ENCODE measurements around the gene MAP3K7CL. TPM values are rescaled to one million over a fixed set of nuclear protein-coding genes. Genes with fewer than 3 reads are reported as not detected.
"Not testable (repeated sequence)": the region's sequence is repeated elsewhere in the genome, so short reads cannot be mapped to it uniquely, and the experiment has no call there.

MAP3K7CL gene
- total RNA-seq, 1 experiment from 2014 or later: 24.0 TPM

DNA sequence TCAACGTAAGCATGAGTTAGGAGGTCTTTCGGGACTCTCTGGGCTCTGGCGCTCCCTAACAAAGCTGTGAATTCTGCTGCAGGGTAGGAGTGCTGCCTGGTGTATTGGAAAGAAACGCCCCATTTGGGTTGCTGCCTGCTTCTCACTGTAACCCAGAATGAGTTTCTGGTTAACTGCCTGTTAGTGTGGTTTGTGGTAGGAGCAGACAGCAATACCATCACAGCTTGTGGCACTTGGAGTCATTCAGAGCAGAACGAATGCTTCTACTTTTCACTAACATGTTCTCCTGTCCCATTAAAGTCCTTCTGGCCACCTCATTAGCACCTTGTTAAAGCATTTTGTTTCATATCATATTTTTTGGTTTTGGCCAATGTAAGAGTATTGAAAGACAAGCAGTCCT, 18.1 kb downstream of the MAP3K7CL start:
- H3K4me1 ChIP-seq: peaks cover 22% of the 10 kb centered on the region

DNA sequence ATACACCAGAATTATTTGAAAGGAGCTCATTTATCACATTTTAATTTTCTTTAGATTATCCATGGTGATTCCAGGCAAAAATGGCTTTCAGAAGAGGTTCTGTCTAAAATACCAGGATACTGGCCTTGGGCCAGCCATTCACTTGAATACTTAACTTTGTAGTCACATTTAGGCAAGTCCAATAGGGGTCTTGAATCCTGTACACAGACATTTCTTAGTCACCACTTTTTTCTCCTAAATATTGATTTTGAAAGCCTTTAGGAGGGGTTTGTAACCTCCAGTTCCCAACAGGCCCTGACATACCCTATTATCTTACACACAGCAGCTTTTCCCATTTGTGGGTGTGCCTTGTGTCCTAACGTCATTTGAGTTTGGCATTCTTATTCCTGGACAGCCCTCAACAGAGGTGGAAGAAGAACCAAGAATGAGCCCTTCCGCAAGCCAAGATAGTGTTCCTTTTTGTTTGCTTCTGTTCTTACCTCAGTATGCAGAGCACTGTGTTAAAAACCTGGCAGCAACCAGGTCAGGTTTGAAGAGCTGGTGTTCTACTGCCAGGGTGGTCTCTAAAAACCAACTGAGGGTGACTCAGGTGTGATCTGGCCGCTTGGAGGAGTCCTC, 19.5 kb downstream of the MAP3K7CL start:
- no peak for DNase-seq
- H3K36me3 ChIP-seq: no peaks in the 10 kb centered on the region
- H3K4me1 ChIP-seq: peaks cover 15% of the 10 kb centered on the region
- H3K9me3 ChIP-seq (replicated peaks): no peaks in the 10 kb centered on the region
- no peaks in the 10 kb centered on the region for H3K27me3 ChIP-seq
- H3K4me3 ChIP-seq: no peak overlapping the region
- H3K27ac ChIP-seq: no peak overlapping the region

More for the DNA sequence above, 18.1 kb downstream of the MAP3K7CL start:
- Histone ChIP-seq H3K9me3 (replicated peaks) (no peaks in the 10 kb centered on the region), H3K27me3 (no peaks in the 10 kb centered on the region), H3K4me3 (no peak overlapping the region), H3K36me3 (no peaks in the 10 kb centered on the region), H3K27ac (no peak overlapping the region)
- DNase-seq: no peak

DNA sequence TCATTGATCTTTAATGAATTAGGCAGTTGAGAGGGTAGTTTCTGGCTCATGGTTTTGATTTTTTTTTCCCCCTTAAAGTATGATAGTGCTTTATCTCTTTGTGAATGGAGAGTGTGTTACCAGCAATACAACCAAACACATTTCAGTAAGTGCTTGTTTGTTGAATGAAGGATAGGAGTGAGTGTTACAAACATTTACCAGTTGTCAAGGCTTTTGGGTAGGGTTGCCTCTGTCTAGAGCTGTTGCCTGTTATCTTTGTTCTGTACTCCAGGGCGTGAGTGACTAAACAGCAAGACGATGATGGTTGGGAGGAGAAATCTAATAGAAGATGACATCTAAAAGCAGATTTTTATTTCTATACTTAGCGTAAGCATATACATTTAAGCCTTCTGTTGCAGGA, 21.5 kb downstream of the MAP3K7CL start:
- Histone ChIP-seq H3K4me3 (no peak overlapping the region), H3K27me3 (no peaks in the 10 kb centered on the region), H3K4me1 (no peaks in the 10 kb centered on the region; the same call in none of the 2 replicates), H3K9me3 (replicated peaks) (no peaks in the 10 kb centered on the region), H3K36me3 (no peaks in the 10 kb centered on the region; the same call in none of the 2 replicates), H3K27ac (no peak overlapping the region)
- DNase-seq: no peak

DNA sequence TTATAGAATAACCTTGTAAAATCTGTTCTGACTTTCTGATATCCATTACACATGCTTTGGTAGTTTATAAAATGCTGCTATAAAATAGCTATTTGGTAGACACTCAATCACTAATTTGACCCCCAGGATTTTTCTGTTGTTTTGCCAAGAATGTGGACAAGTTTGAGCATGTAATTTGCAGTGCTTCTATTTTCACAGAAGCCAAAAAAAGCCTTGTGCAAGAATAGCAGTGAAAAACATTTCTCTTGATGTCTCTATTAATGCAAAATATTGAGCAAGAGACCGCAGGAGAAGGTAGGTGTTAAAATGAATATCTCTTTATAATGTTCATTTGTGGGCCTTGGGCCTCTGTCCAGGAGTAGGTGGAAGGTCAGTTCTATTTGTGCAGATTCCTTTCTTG, 22.5 kb downstream of the MAP3K7CL start:
- DNase-seq: no peak
- H3K36me3 ChIP-seq: no peaks in the 10 kb centered on the region; the same call in none of the 2 replicates
- no peak overlapping the region for H3K4me3 ChIP-seq
- H3K9me3 ChIP-seq (replicated peaks): no peaks in the 10 kb centered on the region
- no peak overlapping the region for H3K27ac ChIP-seq
- no peaks in the 10 kb centered on the region for H3K27me3 ChIP-seq
- H3K4me1 ChIP-seq: no peaks in the 10 kb centered on the region; the same call in 1 of the 2 replicates

DNA sequence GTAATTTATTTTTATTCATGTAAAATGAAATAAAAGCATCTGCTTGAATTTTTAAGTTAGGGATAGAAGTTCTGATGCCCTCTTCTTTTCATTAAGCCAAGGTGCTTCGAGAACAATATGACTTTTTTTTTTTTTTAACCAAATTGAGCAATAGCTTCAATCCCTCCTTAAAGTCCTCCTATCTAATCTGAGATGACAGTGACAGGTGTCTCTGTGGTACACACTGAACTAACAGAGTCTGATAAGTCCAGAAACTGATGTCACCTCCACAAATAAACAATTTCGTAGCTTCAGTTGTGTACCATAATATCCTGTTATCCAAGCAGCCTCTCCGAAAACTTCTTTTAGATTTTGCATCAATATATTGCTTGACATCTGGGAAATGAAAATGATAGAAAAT, 23.8 kb downstream of the MAP3K7CL start:
- Histone ChIP-seq H3K27ac (no peak overlapping the region), H3K36me3 (no peaks in the 10 kb centered on the region; the same call in none of the 2 replicates), H3K4me1 (no peaks in the 10 kb centered on the region), H3K9me3 (replicated peaks) (no peaks in the 10 kb centered on the region), H3K27me3 (no peaks in the 10 kb centered on the region), H3K4me3 (no peak overlapping the region)
- peak in 1 of 2 experiments; percentile 33 for DNase-seq

DNA sequence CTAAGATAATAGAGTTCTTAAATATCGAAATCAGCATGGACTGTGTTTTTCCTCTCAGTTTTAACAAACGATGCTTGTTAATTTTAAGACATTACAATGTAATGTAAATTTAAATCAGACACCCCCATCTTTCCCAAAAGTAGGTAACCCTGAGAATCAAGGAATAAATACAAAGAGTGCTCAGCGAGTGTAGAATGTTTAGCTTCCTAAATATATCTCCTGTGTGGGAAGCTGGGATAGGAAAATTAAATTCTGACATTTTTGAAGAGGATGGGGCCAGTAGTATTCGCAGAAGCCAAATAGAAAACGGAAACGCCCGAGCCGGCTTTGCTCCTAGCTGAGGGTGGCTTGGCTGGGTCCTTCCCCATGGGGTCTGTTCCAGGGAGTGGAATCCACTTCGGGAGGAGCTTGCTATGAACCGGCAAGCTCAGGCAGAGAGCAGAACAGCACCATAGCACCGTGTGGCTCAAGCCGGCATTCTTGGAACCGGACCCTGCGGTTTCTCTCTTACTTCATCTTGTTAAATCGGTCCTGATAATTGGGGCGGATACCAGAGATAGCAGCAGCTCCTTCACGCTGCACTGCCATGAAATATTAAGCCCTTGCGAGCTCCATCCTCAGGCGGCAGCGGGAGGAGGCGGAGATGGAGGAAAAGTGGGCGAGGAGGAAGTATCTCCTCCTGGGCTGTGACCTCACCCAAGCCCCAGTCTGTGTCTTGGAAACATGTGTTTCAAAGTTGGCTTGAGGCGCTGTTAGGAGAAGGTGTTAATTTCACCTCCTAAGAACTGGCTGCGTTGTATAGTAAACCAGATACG, 24.9 kb downstream of the MAP3K7CL start:
- DNase-seq: no peak
- Histone ChIP-seq H3K27ac (no peak overlapping the region), H3K27me3 (no peaks in the 10 kb centered on the region), H3K36me3 (peaks cover 5% of the 10 kb centered on the region), H3K4me1 (no peaks in the 10 kb centered on the region), H3K9me3 (replicated peaks) (no peaks in the 10 kb centered on the region), H3K4me3 (no peak overlapping the region)

DNA sequence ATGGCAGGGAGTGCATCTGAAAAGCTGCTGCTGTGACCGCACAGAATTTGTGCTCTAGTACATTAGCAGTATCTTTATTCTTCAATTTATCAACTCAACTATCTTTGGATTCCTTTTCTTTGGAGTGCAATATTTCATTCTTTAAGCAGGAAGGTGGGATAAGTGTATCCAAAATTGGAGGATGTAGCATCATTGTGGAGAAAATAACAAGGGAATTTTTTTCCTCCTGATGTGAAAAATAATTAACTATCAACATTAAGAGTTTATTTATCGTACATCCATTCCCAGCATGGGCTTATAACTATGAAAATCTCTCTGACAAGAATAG, 25.5 kb downstream of the MAP3K7CL start:
- Histone ChIP-seq H3K36me3 (peaks cover 8% of the 10 kb centered on the region), H3K27me3 (no peaks in the 10 kb centered on the region), H3K27ac (no peak overlapping the region), H3K4me3 (no peak overlapping the region), H3K4me1 (no peaks in the 10 kb centered on the region), H3K9me3 (replicated peaks) (no peaks in the 10 kb centered on the region)
- DNase-seq: no peak

DNA sequence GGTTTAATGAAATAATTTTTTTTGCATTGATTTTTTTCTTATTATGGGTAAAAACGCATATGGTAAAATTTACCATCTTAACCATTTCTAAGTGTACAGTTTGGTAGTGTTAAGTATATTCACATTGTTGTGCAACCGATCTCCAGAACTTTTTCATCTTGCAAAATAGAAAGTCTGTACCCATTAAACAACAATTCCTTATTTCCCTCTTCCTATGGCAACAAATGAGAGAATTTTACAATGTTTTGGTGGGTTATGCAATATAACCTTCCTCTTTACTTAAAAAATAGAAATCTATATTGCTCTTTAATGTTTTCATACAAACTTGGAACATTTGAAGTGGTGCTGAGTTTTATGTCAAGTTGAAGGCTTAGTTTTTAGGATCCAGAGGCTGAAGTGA, 26.6 kb downstream of the MAP3K7CL start:
- Histone ChIP-seq H3K4me1 (no peaks in the 10 kb centered on the region), H3K4me3 (no peak overlapping the region), H3K27ac (no peak overlapping the region), H3K9me3 (replicated peaks) (no peaks in the 10 kb centered on the region), H3K36me3 (peaks cover 12% of the 10 kb centered on the region), H3K27me3 (no peaks in the 10 kb centered on the region)
- no peak for DNase-seq

DNA sequence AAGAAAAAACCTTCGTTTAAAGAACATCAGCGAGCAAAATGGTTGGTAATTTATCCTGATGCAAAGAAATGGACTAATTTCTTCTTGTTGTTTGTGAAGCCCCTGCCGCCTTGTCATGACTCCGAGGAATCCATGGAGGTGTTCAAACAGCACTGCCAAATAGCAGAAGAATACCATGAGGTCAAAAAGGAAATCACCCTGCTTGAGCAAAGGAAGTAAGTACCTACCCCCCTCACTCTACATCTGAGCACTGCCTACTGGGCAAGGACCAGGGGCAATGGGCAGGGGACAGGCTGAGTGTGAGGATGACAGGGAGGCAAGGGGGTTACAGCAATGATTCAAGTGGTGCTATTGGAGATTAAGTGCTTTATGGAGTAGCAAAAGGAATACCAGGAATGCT, 29.4 kb downstream of the MAP3K7CL start:
- Histone ChIP-seq H3K9me3 (replicated peaks) (no peaks in the 10 kb centered on the region), H3K4me1 (no peaks in the 10 kb centered on the region), H3K27me3 (no peaks in the 10 kb centered on the region), H3K27ac (no peak overlapping the region), H3K4me3 (no peak overlapping the region), H3K36me3 (peaks cover 12% of the 10 kb centered on the region)
- DNase-seq: no peak

DNA sequence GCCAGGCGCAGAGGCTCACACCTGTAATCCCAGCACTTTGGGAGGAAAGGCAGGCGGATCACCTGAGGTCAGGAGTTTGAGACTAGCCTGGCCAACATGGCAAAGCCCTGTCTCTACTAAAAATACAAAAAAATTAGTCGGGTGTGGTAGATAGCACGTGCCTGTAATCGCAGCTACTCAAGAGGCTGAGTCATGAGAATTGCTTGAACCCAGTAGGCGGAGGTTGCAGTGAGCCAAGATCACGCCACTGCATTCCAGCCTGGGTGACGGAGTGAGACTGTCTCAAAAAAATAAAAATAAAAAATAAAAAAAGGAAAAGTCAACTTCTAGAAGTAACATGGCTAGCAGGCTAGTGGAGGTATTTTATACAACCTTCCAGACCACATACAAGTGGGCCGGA, 32.4 kb downstream of the MAP3K7CL start:
- peaks cover 12% of the 10 kb centered on the region for H3K36me3 ChIP-seq
- H3K4me1 ChIP-seq; H3K4me3 ChIP-seq; H3K27me3 ChIP-seq; H3K9me3 ChIP-seq (replicated peaks); DNase-seq; H3K27ac ChIP-seq: not testable (repeated sequence)

DNA sequence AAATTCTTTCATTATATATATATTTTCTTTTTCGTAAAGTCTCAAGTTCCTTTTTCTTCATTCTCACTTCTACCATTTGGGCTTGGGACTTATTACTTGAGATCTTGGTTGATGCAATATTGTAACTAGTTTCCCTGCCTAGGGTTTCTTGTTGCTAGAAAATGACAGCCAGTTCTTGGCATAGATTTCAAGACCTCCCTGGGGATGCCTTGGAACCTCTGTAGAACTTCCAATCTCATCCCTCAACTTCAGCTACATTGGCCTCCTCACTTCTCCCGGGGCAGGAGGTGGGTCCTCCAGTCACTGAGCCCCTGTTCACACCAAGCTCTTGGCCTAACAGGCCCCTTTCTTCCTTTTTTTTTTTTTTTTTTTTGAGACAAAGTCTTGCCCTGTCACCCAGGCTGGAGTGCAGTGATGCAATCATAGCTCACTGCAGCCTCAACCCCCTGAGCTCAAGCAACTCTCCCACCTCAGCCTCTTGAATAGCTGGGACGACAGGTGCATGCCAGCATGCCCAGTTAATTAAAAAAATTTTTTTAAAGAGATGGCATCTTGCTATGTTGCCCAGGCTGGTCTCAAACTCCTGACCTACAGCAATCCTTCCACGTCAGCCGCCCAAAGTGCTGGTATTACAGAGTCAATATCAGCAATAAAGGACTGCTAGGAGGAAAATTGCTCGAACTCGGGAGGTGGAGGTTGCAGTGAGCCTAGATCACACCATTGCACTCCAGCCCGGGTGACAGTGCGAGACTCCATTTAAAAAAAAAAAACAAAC, 33.1 kb downstream of the MAP3K7CL start:
- H3K4me3 ChIP-seq: no peak overlapping the region
- H3K4me1 ChIP-seq: no peaks in the 10 kb centered on the region
- no peak for DNase-seq
- H3K9me3 ChIP-seq (replicated peaks): no peaks in the 10 kb centered on the region
- H3K27ac ChIP-seq: no peak overlapping the region
- H3K36me3 ChIP-seq: peaks cover 12% of the 10 kb centered on the region
- H3K27me3 ChIP-seq: no peaks in the 10 kb centered on the region

DNA sequence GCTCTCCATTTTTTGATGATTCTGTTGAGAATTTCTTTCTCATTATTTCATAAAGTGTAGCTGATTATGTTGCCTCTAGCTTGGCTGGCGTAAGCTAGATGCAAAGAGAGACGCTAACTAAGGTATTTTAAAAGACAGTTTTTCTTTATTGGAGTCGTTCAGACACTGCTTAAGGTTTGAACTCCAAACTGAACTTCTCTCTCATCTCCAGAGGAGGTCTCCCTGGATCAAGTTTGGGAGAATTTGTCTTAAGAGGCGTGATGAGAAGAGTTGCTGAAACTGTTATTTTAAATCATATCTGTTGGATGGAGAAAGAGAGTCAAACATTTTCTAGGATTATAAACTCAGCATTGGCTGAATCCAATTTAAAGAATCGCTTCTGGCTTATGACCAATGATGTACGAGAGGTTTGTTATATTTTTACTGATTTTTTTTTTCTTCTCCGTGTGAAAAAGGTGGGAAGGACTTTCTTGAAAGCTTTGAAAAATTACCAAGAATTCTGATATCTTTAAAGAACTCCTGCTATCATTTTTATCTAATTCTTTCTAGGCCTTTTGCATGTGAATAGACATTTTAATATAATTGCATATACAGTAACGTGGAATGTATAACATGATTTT, 34.0 kb downstream of the MAP3K7CL start:
- Histone ChIP-seq H3K4me3 (no peak overlapping the region), H3K9me3 (replicated peaks) (no peaks in the 10 kb centered on the region), H3K36me3 (peaks cover 12% of the 10 kb centered on the region), H3K4me1 (no peaks in the 10 kb centered on the region), H3K27ac (no peak overlapping the region), H3K27me3 (no peaks in the 10 kb centered on the region)
- peak in 1 of 2 experiments; percentile 57 for DNase-seq

DNA sequence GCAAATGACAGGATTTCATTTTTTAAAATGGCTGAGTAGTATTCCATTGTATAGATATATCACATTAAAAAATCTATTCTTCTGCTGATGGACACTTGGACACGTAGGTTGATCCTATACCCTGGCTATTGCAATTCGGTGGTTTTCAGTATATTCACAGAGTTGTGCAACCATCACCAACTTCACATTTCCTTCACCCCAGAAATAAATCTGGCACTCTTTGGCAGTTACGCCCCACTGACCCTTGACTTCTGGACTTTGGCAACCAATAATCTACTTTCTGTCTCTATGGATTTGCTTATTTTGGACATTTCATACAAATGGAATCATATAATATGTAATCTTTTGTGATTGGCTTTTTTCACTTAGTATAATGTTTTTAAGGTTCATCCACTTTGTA, 35.9 kb downstream of the MAP3K7CL start:
- H3K4me1 ChIP-seq: no peaks in the 10 kb centered on the region
- H3K27ac ChIP-seq: no peak overlapping the region
- no peaks in the 10 kb centered on the region for H3K9me3 ChIP-seq (replicated peaks)
- H3K4me3 ChIP-seq: no peak overlapping the region
- no peak for DNase-seq
- peaks cover 3% of the 10 kb centered on the region; the same call in 1 of the 2 replicates for H3K36me3 ChIP-seq
- H3K27me3 ChIP-seq: no peaks in the 10 kb centered on the region

DNA sequence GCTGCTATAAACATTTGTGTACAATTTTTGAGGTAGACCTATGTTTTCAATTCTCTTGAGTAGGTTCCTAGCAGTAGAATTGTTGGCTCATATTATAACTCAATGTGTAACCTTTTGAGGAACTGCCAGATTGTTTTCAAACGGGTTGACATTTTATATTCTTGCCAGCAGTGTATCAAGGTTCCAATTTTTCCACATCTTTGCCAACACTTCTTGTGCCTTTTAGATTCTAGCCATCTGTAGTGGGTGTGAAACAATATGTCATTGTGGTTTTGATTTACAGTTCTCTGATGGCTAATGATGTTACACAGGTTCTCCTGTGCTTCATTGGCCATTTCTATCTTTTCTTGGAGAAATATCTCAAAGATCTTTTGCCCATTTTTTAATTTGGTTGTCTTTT, 36.4 kb downstream of the MAP3K7CL start:
- no peak for DNase-seq
- Histone ChIP-seq H3K36me3 (peaks cover 1% of the 10 kb centered on the region; the same call in 1 of the 2 replicates), H3K9me3 (replicated peaks) (no peaks in the 10 kb centered on the region), H3K27me3 (no peaks in the 10 kb centered on the region), H3K4me1 (no peaks in the 10 kb centered on the region), H3K4me3 (no peak overlapping the region), H3K27ac (no peak overlapping the region)

DNA sequence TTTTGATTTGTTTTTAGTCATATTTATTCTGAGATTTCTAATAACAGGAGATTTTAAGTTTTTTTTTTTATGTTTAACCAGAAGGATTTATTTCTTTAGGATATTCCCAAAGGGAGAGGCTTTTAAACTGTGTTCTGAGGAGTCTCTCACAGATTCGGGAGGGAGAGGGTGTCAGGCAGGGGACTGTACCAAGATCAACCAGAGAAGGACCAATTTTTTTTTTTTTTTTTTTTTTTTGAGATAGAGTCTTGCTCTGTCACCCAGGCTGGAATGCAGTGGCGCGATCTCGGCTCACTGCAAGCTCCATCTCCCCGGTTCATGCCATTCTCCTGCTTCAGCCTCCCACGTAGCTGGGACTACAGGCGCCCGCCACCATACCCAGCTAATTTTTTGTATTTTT, 37.0 kb downstream of the MAP3K7CL start:
- H3K27ac ChIP-seq; H3K27me3 ChIP-seq; H3K9me3 ChIP-seq (replicated peaks); H3K36me3 ChIP-seq; H3K4me1 ChIP-seq; H3K4me3 ChIP-seq; DNase-seq: not testable (repeated sequence)
